Measurements from ENCODE around the gene BLM. TPM values are rescaled to one million over a fixed set of nuclear protein-coding genes. Genes with fewer than 3 reads are reported as not detected.
A peak's percentile ranks its signal among the peaks of the same experiment; 100 is the strongest.

BLM gene
- total and polyA plus RNA-seq, 7 donors: 0.27 to 15.6 (median 1.7) TPM

DNA sequence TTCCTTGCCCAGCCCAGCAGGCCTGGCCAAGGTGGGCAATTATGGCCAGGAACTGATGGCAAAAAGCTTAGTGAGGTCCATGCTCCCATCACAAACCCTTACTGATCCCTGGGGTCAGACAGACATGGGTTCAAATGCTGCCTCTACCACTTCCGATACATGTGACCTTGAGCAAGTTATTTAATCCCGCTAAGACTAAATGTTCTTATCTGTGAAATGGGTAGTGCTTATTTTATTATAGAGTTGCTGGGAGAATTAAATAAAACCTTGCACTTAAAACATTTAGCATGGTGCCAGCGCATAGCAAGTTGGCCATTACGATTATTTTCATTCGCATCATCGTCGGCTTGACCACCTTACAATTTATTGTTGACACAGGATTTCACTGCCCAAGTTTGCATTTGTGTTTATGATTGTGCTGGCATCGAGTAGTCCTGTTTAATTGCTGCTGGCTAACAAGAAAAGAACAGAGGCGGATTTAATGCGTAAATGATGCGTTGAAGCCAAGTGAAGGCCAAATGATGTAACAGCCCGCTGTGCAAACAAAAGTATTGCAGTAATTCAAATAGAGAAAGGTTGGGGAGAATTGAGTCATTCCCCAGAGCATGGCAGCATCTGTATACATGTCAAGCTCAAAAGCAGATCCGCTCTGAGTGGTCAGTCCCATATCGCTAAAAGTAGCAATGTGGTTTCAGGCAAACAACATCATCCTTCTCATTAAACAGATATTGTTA lies 144.0 kb downstream of the BLM start:
- no peaks in the 10 kb centered on the region for H3K9me3 ChIP-seq
- H3K4me1 ChIP-seq: no peaks in the 10 kb centered on the region
- H3K27ac ChIP-seq: no peak overlapping the region
- no peak overlapping the region for H3K4me3 ChIP-seq
- TF ChIP-seq, protein P1, sequence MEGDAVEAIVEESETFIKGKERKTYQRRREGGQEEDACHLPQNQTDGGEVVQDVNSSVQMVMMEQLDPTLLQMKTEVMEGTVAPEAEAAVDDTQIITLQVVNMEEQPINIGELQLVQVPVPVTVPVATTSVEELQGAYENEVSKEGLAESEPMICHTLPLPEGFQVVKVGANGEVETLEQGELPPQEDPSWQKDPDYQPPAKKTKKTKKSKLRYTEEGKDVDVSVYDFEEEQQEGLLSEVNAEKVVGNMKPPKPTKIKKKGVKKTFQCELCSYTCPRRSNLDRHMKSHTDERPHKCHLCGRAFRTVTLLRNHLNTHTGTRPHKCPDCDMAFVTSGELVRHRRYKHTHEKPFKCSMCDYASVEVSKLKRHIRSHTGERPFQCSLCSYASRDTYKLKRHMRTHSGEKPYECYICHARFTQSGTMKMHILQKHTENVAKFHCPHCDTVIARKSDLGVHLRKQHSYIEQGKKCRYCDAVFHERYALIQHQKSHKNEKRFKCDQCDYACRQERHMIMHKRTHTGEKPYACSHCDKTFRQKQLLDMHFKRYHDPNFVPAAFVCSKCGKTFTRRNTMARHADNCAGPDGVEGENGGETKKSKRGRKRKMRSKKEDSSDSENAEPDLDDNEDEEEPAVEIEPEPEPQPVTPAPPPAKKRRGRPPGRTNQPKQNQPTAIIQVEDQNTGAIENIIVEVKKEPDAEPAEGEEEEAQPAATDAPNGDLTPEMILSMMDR (IDR thresholded peaks at IDR 0.05): no peak
- ATAC-seq (no peak), DNase-seq (no peak)
- intact Hi-C loops (cut with DNase I): no loop called here
- H3K27me3 ChIP-seq (ENCODE audit: insufficient read depth in 3 of 3, low read length in 2 of 3): no peaks in the 10 kb centered on the region
- no peaks in the 10 kb centered on the region for H3K36me3 ChIP-seq (ENCODE audit: insufficient read depth in 1 of 2, low read depth in 1 of 2)
- whole genome bisulfite sequencing, 3 donors: 94% methylated on average over 14 of the region's 14 CpGs

DNA sequence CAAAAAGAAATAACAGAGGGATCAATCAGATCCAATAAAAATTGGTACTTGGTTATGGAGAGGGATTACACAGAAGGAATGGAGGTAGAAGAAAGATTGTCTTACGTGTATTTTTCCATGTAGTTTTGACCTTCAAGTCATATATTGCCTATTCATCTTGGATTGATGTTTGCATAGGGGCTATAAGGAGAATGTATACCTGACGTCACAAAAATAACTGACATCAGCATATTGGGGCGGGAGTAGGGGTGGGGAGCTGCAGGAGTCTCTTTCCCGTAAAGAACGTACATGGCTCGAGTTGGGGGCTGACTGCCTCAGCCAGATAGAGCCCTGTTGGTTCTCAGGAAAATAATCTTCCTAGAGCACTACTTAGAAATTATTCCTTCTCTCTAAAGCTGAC lies 145.3 kb downstream of the BLM start:
- Histone ChIP-seq H3K36me3 (ENCODE audit: insufficient read depth in 1 of 2, low read depth in 1 of 2) (no peaks in the 10 kb centered on the region), H3K4me1 (no peaks in the 10 kb centered on the region), H3K9me3 (no peaks in the 10 kb centered on the region), H3K4me3 (no peak overlapping the region), H3K27ac (no peak overlapping the region), H3K27me3 (ENCODE audit: insufficient read depth in 3 of 3, low read length in 2 of 3) (no peaks in the 10 kb centered on the region)
- WGBS, 3 donors: 85 to 96% (median 90%) methylated on average over 6 of the region's 6 CpGs
- no peak for DNase-seq
- ATAC-seq: no peak
- intact Hi-C loops (cut with DNase I): no loop called here
- TF ChIP-seq, protein P1 (IDR thresholded peaks at IDR 0.05): no peak

DNA sequence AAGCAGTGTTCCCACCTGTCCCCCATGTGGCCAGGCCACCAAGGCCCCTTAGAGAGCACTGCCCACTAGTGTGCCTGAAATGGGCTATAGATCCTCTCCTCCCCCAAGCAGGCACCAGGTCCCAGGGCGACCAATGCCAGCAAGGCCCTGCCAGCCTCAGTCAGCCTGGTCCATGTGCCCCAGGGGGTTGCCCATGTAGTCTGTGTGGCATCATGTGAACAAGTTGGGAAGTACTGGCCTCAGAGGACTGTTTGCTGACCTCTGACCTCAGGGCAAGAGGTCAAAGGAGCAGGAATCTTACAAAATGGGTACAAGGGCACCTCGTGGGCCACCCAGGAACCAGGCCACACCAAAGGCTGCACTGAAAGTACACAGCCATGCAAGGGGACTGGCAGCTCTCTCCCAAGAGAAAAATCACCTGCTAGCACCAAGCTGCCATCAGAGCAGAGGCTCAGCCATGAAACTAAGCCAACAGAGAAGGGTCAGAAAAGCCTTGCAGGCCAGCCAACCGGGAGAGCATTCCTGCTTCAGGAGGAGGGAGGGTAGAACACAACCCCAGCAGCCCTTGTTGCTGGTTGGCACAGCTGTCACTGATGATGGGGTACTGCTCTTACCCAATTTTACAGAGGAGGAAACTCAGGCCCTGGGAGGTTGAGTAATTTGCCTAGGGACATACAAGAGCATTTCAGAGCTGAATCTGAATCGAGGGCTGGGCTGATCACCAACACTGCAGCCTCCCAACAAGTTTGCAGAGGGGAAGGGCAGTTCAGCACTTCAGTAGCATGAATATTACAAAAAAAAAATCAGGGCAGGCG lies 146.0 kb downstream of the BLM start:
- Histone ChIP-seq H3K27ac (no peak overlapping the region), H3K4me3 (no peak overlapping the region), H3K27me3 (ENCODE audit: insufficient read depth in 3 of 3, low read length in 2 of 3) (no peaks in the 10 kb centered on the region), H3K4me1 (no peaks in the 10 kb centered on the region), H3K9me3 (no peaks in the 10 kb centered on the region), H3K36me3 (ENCODE audit: insufficient read depth in 1 of 2, low read depth in 1 of 2) (no peaks in the 10 kb centered on the region)
- 45 to 51% (median 50%) methylated on average over 5 of the region's 5 CpGs for WGBS, 3 donors
- DNase-seq (no peak), ATAC-seq (peak; percentile 17 to 73 (median 66))
- intact Hi-C loops (cut with DNase I): no loop called here
- TF ChIP-seq, protein P1 (IDR thresholded peaks at IDR 0.05): no peak

DNA sequence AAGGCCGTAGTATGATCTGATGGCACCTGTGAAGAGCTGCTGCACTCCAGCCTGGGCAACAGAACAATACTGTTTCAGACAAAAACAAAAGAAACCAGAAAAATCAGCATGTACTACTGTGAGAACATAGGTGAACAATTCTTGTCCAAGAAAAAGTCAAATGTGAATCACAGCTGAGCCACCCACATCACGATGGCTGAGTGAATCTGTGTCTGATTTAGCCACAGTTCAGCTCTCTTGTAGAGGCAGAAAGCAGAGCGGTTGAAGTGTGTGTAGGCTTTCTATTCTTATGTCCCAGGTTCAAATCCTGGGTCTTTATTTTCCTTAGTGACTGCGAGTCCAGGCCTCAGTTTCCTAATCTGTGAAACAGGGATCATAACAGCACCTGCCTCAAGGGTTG lies 146.8 kb downstream of the BLM start:
- Histone ChIP-seq H3K36me3 (ENCODE audit: insufficient read depth in 1 of 2, low read depth in 1 of 2) (no peaks in the 10 kb centered on the region), H3K9me3 (no peaks in the 10 kb centered on the region), H3K4me3 (no peak overlapping the region), H3K27ac (no peak overlapping the region), H3K27me3 (ENCODE audit: insufficient read depth in 3 of 3, low read length in 2 of 3) (no peaks in the 10 kb centered on the region), H3K4me1 (peaks cover under 1% of the 10 kb centered on the region)
- WGBS, 3 donors: 83 to 94% (median 89%) methylated on average over 4 of the region's 4 CpGs
- ATAC-seq (no peak), DNase-seq (no peak)
- intact Hi-C loops (cut with DNase I): no loop called here
- TF ChIP-seq, protein P1 (IDR thresholded peaks at IDR 0.05): no peak

Measured in psoas muscle (tissue), 8 donors.